ENCODE data around the gene PANK1. TPM values are rescaled to one million over a fixed set of nuclear protein-coding genes. Genes with fewer than 3 reads are reported as not detected.

The PANK1 gene
- total and polyA plus RNA-seq, 2 experiments from 2014 or later: 21.6 to 55.5 TPM

DNA sequence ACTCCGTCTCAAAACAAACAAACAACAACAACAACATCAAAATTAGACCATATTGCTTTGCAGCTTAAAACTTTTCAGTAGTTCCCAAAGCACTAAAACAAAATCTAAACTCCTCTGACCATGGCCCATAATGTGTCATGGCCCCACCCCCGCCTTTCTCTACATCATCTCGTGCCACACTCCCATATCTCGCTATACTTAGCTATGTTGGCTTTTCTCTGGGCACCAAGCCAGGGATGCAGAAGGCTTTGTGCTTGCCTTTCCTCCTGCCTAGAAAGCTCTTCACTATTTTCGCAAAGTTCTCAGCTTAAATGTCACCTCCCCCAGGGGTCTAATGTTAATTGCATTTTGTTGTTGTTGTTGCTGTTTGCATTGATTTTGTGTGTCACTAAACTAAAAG, 94.5 kb downstream of the PANK1 start:
- peak; percentile 27 for DNase-seq (ENCODE audit: low spot score)
- H3K9me2 ChIP-seq (replicated peaks; ENCODE audit: insufficient read depth): no peaks in the 10 kb centered on the region

GRCh38 chr10:89549510-89549909, 95.5 kb downstream of the PANK1 start:
- 73% methylated on average over 1 of the region's 1 CpG for WGBS (ENCODE audit: low lambda C conversion rate, missing lambda C conversion rate)
- no peaks in the 10 kb centered on the region for H4K20me1 ChIP-seq (ENCODE audit: insufficient read depth, poor library complexity, severe bottlenecking)
- H2AFZ ChIP-seq: no peak overlapping the region
- no peaks in the 10 kb centered on the region for H3K27me3 ChIP-seq
- no peaks in the 10 kb centered on the region for H3K79me2 ChIP-seq
- H3K4me1 ChIP-seq (ENCODE audit: insufficient read depth): peaks cover 4% of the 10 kb centered on the region
- no peaks in the 10 kb centered on the region for H3K9me3 ChIP-seq (ENCODE audit: low read depth)
- H3K27ac ChIP-seq: no peak overlapping the region
- no peak for DNase-seq (ENCODE audit: low spot score)
- TF ChIP-seq EZH2 (IDR thresholded peaks at IDR 0.05; ENCODE audit: borderline replicate concordance): no peak
- TF ChIP-seq EZH2phosphoT487 (IDR thresholded peaks at IDR 0.05; ENCODE audit: low read depth, severe bottlenecking, unreplicated experiment): no peak
- TF ChIP-seq CTCF (IDR thresholded peaks at IDR 0.05; ENCODE audit: poor library complexity): no peak
- H3K9me2 ChIP-seq (replicated peaks; ENCODE audit: insufficient read depth): no peaks in the 10 kb centered on the region
- H3K4me3 ChIP-seq: no peak overlapping the region
- H3K36me3 ChIP-seq (replicated peaks; ENCODE audit: insufficient read depth, low read depth): no peaks in the 10 kb centered on the region
- no peak overlapping the region for H3K4me2 ChIP-seq

More for the DNA sequence above, 94.5 kb downstream of the PANK1 start:
- Histone ChIP-seq H3K27ac (no peak overlapping the region), H3K4me3 (no peak overlapping the region), H3K27me3 (no peaks in the 10 kb centered on the region), H3K4me1 (ENCODE audit: insufficient read depth) (peaks cover 11% of the 10 kb centered on the region), H3K36me3 (replicated peaks; ENCODE audit: insufficient read depth, low read depth) (no peaks in the 10 kb centered on the region), H3K4me2 (no peak overlapping the region), H3K79me2 (no peaks in the 10 kb centered on the region), H2AFZ (no peak overlapping the region), H3K9me3 (ENCODE audit: low read depth) (no peaks in the 10 kb centered on the region), H4K20me1 (ENCODE audit: insufficient read depth, poor library complexity, severe bottlenecking) (no peaks in the 10 kb centered on the region)
- TF ChIP-seq EZH2phosphoT487 (IDR thresholded peaks at IDR 0.05; ENCODE audit: low read depth, severe bottlenecking, unreplicated experiment): no peak
- no peak for TF ChIP-seq EZH2 (IDR thresholded peaks at IDR 0.05; ENCODE audit: borderline replicate concordance)
- TF ChIP-seq CTCF (IDR thresholded peaks at IDR 0.05; ENCODE audit: poor library complexity): no peak
- 88% methylated on average over 5 of the region's 5 CpGs for WGBS (ENCODE audit: low lambda C conversion rate, missing lambda C conversion rate)

- no peaks in the 10 kb centered on the region for H4K20me1 ChIP-seq (ENCODE audit: insufficient read depth, poor library complexity, severe bottlenecking)
- WGBS (ENCODE audit: low lambda C conversion rate, missing lambda C conversion rate): 83% methylated on average over 6 of the region's 6 CpGs
These were observed 96.4 kb downstream of the PANK1 start for GRCh38 chr10:89548673-89549072.

More at GRCh38 chr10:89548673-89549072, 96.4 kb downstream of the PANK1 start:
- no peak overlapping the region for H3K4me2 ChIP-seq
- H2AFZ ChIP-seq: no peak overlapping the region
- DNase-seq (ENCODE audit: low spot score): no peak
- H3K79me2 ChIP-seq: no peaks in the 10 kb centered on the region
- H3K36me3 ChIP-seq (replicated peaks; ENCODE audit: insufficient read depth, low read depth): no peaks in the 10 kb centered on the region
- no peaks in the 10 kb centered on the region for H3K9me2 ChIP-seq (replicated peaks; ENCODE audit: insufficient read depth)
- no peaks in the 10 kb centered on the region for H3K27me3 ChIP-seq
- no peak overlapping the region for H3K4me3 ChIP-seq
- no peaks in the 10 kb centered on the region for H3K9me3 ChIP-seq (ENCODE audit: low read depth)
- no peaks in the 10 kb centered on the region for H3K4me1 ChIP-seq (ENCODE audit: insufficient read depth)
- no peak for TF ChIP-seq EZH2 (IDR thresholded peaks at IDR 0.05; ENCODE audit: borderline replicate concordance)
- TF ChIP-seq CTCF (IDR thresholded peaks at IDR 0.05; ENCODE audit: poor library complexity): no peak
- no peak for TF ChIP-seq EZH2phosphoT487 (IDR thresholded peaks at IDR 0.05; ENCODE audit: low read depth, severe bottlenecking, unreplicated experiment)
- H3K27ac ChIP-seq: no peak overlapping the region
